ENCODE results near the gene RABGEF1. TPM values are rescaled to one million over a fixed set of nuclear protein-coding genes. Genes with fewer than 3 reads are reported as not detected.
"Not testable (repeated sequence)": the region's sequence is repeated elsewhere in the genome, so short reads cannot be mapped to it uniquely, and the experiment has no call there.

The RABGEF1 gene
- total and polyA plus RNA-seq, 2 donors (not counting 1 experiment from before 2014, with no cell fraction given), result 27.9 to 31.0 TPM

- peak overlapping the region; percentile 59 for H3K27ac Mint-ChIP-seq
- H3K4me3 Mint-ChIP-seq, result no peak overlapping the region
Measured at GRCh38 chr7:66700633-66701131, 39.9 kb upstream of the RABGEF1 start.

GRCh38 chr7:66707825-66708224, 32.7 kb upstream of the RABGEF1 start:
- Histone ChIP-seq H3K79me2 (ENCODE audit: control insufficient read depth, insufficient read depth, low read length) (no peaks in the 10 kb centered on the region), H3K27me3 (replicated peaks in 1 of 4; ENCODE audit: control extremely low read depth in 1 of 4, control insufficient read depth in 3 of 4, insufficient read depth in 4 of 4, low read length in 3 of 4) (no peaks in the 10 kb centered on the region), H3K36me3 (replicated peaks in 1 of 2; ENCODE audit: control extremely low read depth in 1 of 2, control insufficient read depth in 1 of 2, extremely low read depth in 1 of 2, insufficient read depth in 2 of 2, low read length in 1 of 2) (peaks cover 0 to 4% of the 10 kb centered on the region in 2 experiments), H3K27ac (ENCODE audit: low read length in 2 of 2) (no peak overlapping the region), H3K4me3 (ENCODE audit: control extremely low read depth in 1 of 5, extremely low read depth in 1 of 5, insufficient read depth in 1 of 5, low read depth in 2 of 5, low read length in 4 of 5) (no peak overlapping the region), H3K4me2 (replicated peaks; ENCODE audit: low read depth, low read length, poor library complexity, severe bottlenecking) (no peak overlapping the region), H3K9me3 (ENCODE audit: control extremely low read depth in 1 of 3, control insufficient read depth in 2 of 3, insufficient read depth in 1 of 3, low read length in 2 of 3) (peaks cover 0 to 12% (median 2%) of the 10 kb centered on the region in 3 donors), H3K9ac (ENCODE audit: low read length) (no peak overlapping the region), H2AFZ (ENCODE audit: insufficient read depth, low read depth, low read length, poor library complexity, severe bottlenecking) (no peak overlapping the region), H4K20me1 (ENCODE audit: control insufficient read depth, insufficient read depth, low read length, poor library complexity, severe bottlenecking) (no peaks in the 10 kb centered on the region), H3K4me1 (ENCODE audit: control insufficient read depth in 2 of 2, insufficient read depth in 2 of 2, low read length in 2 of 2) (no peaks in the 10 kb centered on the region)
- Mint-ChIP-seq H3K27ac (no peak overlapping the region), H3K27me3 (no peaks in the 10 kb centered on the region), H3K9me3 (ENCODE audit: insufficient read depth) (peaks cover 5% of the 10 kb centered on the region), H3K4me3 (no peak overlapping the region), H3K4me1 (peaks cover 3% of the 10 kb centered on the region)
- POLR2A ChIA-PET, result no interaction called here
- CTCF ChIA-PET, result no interaction called here
- TF ChIP-seq EZH2 (IDR thresholded peaks at IDR 0.05; ENCODE audit: borderline replicate concordance, insufficient read depth, low read depth, low read length, poor library complexity, severe bottlenecking) (no peak), CTCF (IDR thresholded peaks at IDR 0.05) (no peak)
- intact Hi-C loops (cut with micrococcal nuclease), result no loop called here
- ATAC-seq (ENCODE audit: low read depth) (no peak), DNase-seq (no peak)

More at GRCh38 chr7:66700633-66701131, 39.9 kb upstream of the RABGEF1 start:
- Mint-ChIP-seq H3K4me1 (peaks cover 3% of the 10 kb centered on the region), H3K27me3 (no peaks in the 10 kb centered on the region), H3K9me3 (ENCODE audit: insufficient read depth) (no peaks in the 10 kb centered on the region)
- Histone ChIP-seq H3K4me3 (ENCODE audit: control extremely low read depth in 1 of 5, extremely low read depth in 1 of 5, insufficient read depth in 1 of 5, low read depth in 2 of 5, low read length in 4 of 5) (no peak overlapping the region), H3K27ac (ENCODE audit: low read length in 2 of 2) (no peak overlapping the region), H4K20me1 (ENCODE audit: control insufficient read depth, insufficient read depth, low read length, poor library complexity, severe bottlenecking) (no peaks in the 10 kb centered on the region), H3K4me2 (replicated peaks; ENCODE audit: low read depth, low read length, poor library complexity, severe bottlenecking) (no peak overlapping the region), H3K79me2 (ENCODE audit: control insufficient read depth, insufficient read depth, low read length) (no peaks in the 10 kb centered on the region), H3K4me1 (ENCODE audit: control insufficient read depth in 2 of 2, insufficient read depth in 2 of 2, low read length in 2 of 2) (no peaks in the 10 kb centered on the region), H3K9ac (ENCODE audit: low read length) (no peak overlapping the region), H3K9me3 (ENCODE audit: control extremely low read depth in 1 of 3, control insufficient read depth in 2 of 3, insufficient read depth in 1 of 3, low read length in 2 of 3) (no peaks in the 10 kb centered on the region), H3K36me3 (replicated peaks in 1 of 2; ENCODE audit: control extremely low read depth in 1 of 2, control insufficient read depth in 1 of 2, extremely low read depth in 1 of 2, insufficient read depth in 2 of 2, low read length in 1 of 2) (no peaks in the 10 kb centered on the region), H2AFZ (ENCODE audit: insufficient read depth, low read depth, low read length, poor library complexity, severe bottlenecking) (no peak overlapping the region), H3K27me3 (replicated peaks in 1 of 4; ENCODE audit: control extremely low read depth in 1 of 4, control insufficient read depth in 3 of 4, insufficient read depth in 4 of 4, low read length in 3 of 4) (no peaks in the 10 kb centered on the region)
- intact Hi-C loops (cut with micrococcal nuclease), result no loop called here
- 97% methylated on average over 7 of the region's 7 CpGs for WGBS (ENCODE audit: insufficient coverage)
- ChIA-PET POLR2A (no interaction called here), CTCF (no interaction called here)
- TF ChIP-seq CTCF (IDR thresholded peaks at IDR 0.05) (no peak), EZH2 (IDR thresholded peaks at IDR 0.05; ENCODE audit: borderline replicate concordance, insufficient read depth, low read depth, low read length, poor library complexity, severe bottlenecking) (no peak)
- no peak for DNase-seq
- no peak for ATAC-seq (ENCODE audit: low read depth)

- POLR2A ChIA-PET; ATAC-seq (ENCODE audit: low read depth); H4K20me1 ChIP-seq (ENCODE audit: control insufficient read depth, insufficient read depth, low read length, poor library complexity, severe bottlenecking); H3K4me3 ChIP-seq (ENCODE audit: control extremely low read depth in 1 of 5, extremely low read depth in 1 of 5, insufficient read depth in 1 of 5, low read depth in 2 of 5, low read length in 4 of 5); H3K27me3 Mint-ChIP-seq; H3K27me3 ChIP-seq (replicated peaks in 1 of 4; ENCODE audit: control extremely low read depth in 1 of 4, control insufficient read depth in 3 of 4, insufficient read depth in 4 of 4, low read length in 3 of 4); CTCF ChIA-PET; H3K27ac Mint-ChIP-seq; H2AFZ ChIP-seq (ENCODE audit: insufficient read depth, low read depth, low read length, poor library complexity, severe bottlenecking); DNase-seq; H3K4me1 Mint-ChIP-seq; H3K4me2 ChIP-seq (replicated peaks; ENCODE audit: low read depth, low read length, poor library complexity, severe bottlenecking); H3K79me2 ChIP-seq (ENCODE audit: control insufficient read depth, insufficient read depth, low read length); H3K9ac ChIP-seq (ENCODE audit: low read length); H3K36me3 ChIP-seq (replicated peaks in 1 of 2; ENCODE audit: control extremely low read depth in 1 of 2, control insufficient read depth in 1 of 2, extremely low read depth in 1 of 2, insufficient read depth in 2 of 2, low read length in 1 of 2); intact Hi-C loops (cut with micrococcal nuclease); H3K4me1 ChIP-seq (ENCODE audit: control insufficient read depth in 2 of 2, insufficient read depth in 2 of 2, low read length in 2 of 2); H3K4me3 Mint-ChIP-seq; H3K27ac ChIP-seq (ENCODE audit: low read length in 2 of 2): not testable (repeated sequence)
- 100% methylated on average over 1 of the region's 4 CpGs for WGBS (ENCODE audit: insufficient coverage)
- H3K9me3 ChIP-seq (ENCODE audit: control extremely low read depth in 1 of 3, control insufficient read depth in 2 of 3, insufficient read depth in 1 of 3, low read length in 2 of 3), result peaks cover 2 to 21% (median 7%) of the 10 kb centered on the region in 3 donors
- peaks cover 12% of the 10 kb centered on the region for H3K9me3 Mint-ChIP-seq (ENCODE audit: insufficient read depth)
Measured at GRCh38 chr7:66710752-66711151, 29.8 kb upstream of the RABGEF1 start.
